Measurements from ENCODE around the gene MTM1.

Gene MTM1

DNA sequence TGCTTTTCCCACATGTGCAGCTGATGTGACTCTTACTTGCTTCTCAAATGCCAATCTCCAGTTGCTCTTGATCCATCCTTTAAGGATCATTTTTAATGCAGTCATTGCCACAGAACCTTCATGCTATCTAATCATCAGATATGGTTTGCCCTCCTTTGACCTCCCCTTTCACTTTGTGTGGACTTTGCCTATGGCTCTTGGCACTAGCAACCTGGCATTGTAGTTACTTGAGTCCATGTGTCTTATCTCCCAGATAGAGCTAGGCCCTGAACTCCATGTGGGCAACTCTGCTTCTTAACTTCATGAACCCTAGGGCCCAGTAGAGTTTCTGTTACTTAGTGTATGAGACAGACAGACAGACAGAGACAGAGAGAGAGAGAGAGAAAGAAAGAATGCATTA lies 41.6 kb downstream of the MTM1 start:
- no peak for DNase-seq

DNA sequence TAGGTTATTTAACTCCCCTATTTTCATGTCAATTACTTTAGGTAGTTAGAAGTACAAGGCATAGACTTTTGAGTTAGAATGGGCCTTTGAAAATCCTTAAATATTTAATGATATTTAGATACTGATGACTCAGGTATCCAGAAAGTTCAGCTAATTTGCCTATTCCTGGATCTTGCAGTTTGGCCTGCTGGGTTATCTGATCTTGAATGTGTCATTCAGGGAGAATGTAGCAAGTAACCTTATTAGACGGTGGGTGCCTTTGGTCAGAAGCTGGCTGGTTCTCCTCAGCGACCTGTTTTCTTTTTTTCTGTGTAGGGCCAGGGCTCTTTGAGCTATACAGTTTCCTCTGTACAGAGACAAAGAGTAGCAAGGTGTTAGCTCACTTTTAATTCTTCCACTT lies 42.0 kb downstream of the MTM1 start:
- no peak for DNase-seq

DNA sequence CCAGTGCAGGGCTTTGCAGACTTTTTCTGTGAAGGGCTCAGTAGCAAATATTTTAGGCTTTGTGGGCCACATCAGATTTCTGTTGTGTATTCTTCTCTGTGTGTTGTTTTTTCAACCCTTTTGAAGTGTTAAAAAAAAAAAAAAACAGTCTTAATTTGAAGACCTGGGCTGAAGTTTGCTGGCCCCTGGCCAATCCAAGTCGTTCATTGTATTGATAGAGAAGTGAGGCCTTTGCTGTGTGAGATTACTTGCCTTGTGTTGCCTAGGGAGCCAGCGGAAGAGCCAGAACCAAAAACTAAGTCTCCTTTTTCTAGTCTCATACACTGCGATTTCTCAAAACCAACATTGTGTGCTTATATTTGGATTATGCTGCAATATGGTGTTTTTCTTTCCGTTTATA lies 46.9 kb downstream of the MTM1 start:
- no peak for DNase-seq

DNA sequence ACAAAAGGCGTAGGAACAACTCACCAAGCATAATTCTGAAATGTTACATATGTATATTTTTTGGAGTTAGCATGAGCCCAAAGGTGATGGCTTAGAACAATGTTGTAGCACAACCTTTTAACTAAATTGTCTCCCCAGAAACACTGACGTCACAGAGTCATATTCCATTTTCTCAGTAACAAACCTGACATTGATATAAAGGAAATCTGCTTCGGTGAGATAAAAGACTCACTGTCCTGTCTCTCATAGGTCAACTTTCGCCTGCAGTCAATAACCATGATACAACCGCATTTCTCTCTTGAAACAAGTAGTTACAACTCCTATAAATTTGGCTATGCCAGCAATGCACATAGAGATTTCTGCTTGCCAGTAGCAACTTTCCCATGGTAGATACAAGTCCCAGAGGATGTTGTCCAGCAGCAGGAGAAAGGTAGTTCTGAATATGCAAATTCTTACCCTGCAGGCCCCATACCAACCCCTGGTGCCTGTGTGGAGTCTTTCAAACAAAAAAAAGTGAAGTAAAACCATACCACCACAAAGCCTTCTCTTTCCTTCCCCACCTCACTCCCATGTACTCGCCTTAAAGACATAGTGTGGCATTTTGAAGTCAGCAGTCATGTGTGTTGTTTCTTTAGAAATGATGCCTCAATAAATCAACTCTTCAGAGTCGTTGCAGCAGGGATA lies 47.9 kb downstream of the MTM1 start:
- DNase-seq: no peak

DNA sequence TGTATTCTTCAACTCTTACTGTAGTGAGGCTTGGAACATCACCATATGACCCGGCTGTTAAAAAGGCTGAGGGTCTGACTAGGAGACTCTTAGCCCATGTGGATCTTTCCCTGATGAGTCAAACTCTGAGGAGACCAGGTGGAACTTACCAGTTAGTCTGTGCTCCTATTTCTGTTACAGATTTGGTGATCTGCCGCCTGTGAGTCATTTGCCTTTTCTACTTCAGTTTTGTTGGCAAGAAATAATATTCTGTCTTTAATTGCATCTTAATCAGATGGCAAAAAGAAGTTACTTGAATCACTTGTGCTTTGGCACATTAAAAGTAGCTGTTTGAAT lies 48.4 kb downstream of the MTM1 start:
- no peak for DNase-seq

DNA sequence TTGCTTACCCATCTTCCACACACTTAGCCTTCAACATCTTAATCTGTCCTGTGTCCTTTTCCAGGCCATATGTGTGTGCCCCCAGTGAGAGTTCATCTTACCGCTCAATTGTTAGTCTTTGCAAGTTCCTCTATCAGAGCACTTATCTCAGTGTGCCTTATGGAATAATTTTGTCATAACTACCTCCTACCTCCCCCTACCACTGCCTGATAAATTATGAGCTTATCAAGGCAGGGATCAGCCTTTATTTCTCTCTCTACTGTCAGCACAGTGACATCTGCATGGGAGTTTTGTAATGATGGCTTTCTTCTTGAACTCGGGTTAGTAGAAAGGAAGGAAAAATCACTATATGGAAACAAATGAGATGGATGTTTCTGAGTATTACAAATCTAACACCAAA lies 53.2 kb downstream of the MTM1 start:
- DNase-seq: no peak

DNA sequence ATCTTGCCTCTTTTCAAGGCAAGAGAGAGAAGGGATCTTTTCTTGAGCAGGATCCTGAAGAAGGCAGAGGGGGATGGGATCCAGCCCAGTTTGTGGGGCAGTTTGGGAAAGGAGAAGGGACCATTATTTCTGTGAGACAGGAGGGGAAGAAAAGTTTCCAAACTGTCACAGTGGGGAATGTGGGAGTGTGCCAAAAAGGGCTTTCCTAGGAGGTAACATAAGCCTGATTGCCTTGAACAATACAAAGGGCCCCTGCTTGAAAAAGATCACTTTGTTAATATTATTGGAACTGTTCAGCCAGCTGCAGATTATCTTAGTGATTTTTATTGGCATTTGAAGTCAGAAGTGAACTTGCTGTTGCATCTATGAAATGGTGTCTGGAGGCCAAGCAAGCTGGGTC lies 55.2 kb downstream of the MTM1 start:
- no peak for DNase-seq

DNA sequence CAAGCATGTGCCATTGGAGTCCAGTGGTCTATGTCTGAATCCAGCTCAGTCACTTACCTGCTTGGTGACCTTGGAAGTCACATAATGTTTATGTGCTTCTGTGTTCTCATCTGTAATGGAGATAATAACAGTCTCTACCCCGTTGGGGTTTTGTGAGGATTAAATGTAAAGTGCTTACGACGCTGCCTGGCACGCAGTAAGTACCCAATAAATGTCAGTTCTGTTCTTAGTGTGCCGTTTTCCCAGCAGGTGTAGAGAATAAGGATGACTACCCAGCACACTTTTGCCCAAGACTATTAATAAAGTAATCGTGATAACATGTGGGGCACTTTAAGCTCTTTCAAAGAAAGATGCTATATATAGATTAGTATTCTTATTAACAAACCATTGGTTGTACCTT lies 56.7 kb downstream of the MTM1 start:
- no peak for DNase-seq

DNA sequence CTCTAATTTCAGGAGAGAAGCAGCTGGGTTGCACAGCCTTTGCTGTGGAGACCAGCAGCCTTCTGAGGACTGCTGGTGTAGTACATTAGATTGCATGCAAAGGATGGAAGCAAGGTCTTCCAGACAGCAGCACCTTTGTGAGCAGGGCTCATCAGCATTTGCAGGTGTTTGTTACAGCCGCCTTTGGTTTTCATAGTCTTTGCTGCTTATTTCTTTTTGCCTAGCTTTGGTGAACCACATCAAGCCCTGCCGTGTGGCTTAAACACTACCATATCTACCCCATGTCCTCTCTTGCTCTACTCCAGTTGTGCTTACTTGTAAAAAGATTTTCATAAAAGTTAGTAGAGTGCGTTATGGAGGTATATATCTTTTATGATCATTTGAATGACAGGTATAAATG lies 57.5 kb downstream of the MTM1 start:
- DNase-seq: no peak

DNA sequence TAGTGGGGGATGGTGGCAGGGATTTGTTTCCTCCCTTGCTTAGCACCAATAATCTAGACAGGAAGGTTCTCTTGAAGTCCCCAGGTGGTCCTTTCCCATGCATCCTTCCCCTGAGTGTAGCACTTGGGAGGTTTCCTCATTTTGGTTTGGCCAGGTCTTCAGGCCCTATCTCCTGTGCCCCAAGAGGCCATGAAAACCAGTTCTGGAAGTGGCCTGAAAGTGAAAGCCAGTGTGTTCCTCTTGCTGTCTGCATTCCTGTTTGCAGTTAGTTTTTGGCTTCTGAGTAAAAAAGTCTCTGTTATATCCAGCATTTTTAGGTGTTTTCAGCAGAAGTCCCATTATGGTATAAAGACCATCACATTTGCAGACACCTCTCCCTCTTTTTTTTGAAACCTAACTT lies 59.5 kb downstream of the MTM1 start:
- DNase-seq: no peak

DNA sequence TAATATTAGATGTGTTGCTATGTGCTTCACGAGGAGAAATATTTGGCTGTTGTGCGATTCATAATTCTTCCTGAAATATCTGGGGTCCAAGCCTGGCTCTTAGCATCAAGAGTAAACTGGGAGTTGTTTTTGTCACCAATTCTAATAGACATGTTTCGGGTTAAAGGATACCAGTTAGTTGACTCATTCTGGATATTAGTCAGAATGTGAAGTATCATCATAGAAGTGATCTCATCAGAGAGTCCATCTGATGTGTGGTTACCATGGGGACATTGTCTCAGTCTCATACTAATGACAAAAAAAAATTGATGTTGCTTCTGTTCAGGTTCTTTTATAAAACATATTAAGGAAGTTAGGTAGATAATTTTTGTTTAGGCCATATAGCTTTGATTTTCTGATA lies 67.5 kb downstream of the MTM1 start:
- DNase-seq: no peak

DNA sequence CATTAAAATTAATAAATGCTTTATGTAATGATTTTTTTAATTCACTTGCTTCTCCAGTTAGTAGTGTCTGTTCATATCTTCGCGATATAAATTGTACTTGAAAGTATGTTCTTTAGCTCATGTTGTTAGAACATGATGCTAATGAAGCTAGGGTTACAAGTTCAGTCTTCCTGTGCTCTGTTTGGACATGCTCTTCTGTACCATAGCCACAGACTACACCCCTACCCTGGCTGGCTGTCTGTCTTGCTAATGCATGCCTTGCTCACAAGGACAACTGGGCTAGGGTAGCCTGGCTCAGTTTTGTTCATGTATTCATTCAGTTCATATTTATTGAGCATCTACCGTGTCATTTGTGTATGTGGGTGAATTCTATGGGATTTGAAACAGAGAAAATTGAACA lies 74.0 kb downstream of the MTM1 start:
- no peak for DNase-seq

DNA sequence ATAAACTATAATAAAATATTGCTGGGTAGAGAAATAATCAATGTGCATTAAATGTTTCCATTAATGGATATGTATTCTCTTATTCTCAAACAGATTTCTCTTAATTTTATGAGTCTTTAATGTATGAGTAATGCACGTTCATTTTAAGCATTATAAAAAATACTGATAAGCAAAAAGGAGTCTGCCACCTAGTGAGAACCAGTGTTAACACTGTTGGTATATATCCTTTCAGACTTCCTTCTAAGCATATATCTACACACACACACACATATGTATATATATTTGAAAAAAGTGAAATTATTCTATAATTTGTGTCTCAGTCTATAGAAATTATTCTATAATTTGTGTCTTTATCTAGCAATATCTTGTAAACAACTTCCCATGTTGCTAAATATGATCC lies 74.8 kb downstream of the MTM1 start:
- no peak for DNase-seq

DNA sequence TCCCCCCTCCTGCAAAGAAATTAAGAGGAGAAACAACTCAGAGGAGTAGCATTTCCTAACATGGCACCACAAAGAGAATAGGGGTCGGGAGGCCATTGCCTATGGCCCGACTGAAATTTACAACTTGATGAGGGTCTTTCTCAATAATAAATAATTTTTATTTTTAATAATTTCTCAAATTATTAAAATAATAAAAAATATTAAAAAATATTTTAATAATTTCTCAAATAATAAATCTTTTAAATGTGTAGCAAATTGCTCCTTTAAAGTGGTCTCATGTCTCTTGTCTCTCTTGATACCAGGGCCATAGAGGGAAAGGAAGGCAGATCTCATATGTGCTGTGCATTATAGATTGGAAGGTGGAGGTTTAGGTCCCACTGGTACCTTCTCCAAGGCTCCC lies 75.5 kb downstream of the MTM1 start:
- no peak for DNase-seq

DNA sequence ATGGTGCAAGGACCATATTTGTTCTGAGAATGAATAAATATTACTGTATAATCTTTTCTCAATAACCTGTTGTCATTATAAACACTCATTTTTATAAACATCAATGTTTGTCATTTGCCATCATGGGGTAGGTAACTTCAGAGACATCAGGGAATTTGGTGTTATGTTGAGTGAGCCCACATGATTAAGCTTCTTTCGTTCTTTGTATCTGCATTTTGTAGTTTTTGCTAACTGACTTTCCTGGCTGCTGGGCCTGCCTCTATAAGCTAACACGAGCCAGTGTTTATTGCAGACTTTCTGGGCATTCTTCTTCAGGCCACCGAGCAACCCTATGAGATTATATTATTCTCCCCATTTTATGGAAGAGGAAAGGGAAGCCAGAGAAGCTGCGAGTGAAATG lies 76.0 kb downstream of the MTM1 start:
- DNase-seq: no peak

DNA sequence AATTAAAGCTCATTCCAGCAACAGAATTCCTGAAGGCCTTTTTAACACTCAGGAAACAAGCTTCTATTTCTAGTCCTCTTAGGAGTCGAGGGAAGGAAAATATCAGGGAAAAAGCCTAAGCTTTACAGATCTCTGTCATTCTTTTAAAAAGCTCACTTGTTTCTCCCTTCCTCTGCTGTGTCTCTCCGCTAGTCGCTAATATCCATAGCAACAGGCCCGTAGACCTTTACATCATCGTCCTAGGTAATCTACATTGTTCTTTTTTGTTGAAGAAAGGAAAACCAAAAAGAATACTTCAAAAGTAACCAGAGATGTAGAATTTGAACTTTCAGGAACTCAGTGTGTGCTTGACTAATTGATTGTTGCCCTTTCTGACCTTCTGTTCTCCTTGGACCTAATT lies 78.9 kb downstream of the MTM1 start:
- no peak for DNase-seq

DNA sequence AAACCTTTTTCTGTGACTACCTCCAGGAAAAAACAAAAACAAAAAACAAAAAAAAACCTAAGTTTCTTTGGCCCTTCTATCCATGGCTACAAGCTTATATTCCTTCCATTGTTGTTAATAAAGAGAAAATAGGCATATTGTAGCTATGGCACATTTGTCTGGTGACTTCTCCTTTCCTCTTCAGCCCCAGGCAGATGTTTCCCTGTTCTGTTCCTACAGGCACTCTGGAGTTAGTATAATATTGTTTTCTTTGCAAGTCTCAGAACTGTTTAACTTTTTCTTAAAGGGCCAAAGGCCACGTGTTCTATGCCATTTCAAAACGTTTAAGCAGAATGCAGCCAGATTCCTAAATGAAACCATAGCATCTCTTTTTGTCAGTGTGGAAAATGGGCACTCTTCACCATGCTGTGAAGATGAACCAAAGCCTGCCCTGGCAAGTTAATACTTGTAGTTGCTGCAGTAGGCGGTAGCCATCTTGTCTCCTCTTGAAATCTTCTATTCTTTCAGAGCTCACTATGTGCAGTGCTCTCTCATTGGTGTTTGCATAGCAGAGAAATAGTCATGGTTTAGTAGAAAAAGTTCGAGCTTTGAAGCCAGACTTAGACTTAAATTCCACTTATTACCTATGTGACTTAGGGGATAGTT lies 80.0 kb downstream of the MTM1 start:
- no peak for DNase-seq

DNA sequence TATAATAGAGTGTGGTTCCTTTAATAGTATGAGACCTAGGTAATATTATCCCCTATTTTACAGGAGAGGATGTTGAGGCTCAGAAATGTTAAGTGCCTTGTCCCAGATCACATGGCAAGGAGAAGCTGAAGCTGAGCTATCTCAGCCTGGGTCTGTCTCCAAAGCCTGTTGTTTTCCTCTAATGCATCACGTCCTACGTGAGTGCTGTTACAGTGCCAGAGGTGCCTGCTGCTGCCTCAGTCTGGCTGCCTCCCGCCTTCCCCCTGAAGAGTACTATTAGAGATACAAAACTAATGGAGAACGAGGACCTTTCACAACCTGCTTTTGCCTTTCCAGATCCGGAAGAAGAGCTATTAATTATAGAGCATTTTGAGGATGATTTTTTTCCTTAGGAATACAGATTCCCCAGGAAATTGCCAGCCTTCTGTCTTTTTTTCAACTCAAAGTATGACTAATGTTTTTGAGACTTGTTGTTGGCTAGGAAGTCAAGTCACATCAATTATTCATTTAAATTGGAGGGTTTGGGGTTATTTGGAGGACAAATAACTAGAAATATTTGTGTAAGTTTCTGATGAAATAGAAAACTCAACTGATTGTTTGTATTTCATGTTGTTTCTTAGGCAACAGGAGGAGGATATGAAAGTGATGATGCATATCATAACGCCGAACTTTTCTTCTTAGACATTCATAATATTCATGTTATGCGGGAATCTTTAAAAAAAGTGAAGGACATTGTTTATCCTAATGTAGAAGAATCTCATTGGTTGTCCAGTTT lies 80.9 kb downstream of the MTM1 start:
- no peak for DNase-seq

DNA sequence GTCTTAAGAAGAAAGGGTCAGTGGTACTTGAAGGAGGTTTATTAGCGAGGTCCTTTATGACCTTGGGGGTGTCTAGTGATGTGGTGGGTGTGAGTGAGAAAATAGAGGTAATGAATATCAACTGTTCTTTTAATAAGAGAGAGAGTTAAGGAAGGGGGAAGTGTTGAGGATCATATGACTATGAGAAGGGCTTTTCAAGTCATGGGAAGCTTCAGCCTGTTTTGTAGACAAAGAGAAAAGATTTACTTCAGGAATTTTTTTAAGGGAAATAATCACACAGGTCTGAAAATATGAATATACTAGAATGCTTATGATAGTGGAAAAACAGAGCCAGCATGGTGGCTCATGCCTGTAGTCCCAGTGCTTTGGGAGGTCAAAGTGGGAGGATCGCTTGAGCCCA lies 83.5 kb downstream of the MTM1 start:
- no peak for DNase-seq

DNA sequence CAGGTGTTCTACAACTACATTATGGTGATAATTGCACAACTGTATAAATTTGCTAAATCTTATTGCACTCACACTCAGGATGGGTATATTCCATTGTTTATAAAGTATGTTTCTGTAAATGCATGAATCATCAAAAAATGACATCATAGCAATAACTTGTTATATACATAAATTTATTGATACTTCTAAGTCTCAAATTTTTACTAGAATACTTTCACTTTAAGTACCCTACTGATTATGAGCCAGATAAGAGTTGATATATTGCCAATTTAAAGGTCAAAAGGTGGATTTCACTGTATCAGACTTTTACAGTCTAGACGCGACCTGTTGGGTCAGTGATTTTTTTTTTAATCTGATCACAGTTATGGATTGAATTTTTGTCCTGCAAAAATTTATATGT lies 87.4 kb downstream of the MTM1 start:
- no peak for DNase-seq

DNA sequence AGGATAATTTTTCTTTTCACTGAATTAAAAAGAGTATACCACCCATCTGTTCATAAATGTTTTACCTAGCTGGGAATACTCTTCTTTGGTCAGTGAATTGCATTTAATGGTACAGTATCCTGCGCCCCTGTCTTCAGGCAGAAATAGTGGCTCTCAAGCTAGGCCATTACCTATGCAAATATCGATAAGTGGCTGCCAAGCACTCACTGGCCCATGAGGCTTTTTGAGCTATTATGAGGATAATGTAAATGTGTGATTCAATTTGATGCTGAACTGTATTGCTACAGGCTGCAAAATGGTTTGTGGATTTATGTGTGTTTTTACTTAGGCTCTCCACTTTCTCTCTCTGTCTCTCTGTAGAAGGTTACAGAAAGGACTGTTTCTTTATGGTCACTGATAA lies 94.7 kb downstream of the MTM1 start:
- DNase-seq: no peak

DNA sequence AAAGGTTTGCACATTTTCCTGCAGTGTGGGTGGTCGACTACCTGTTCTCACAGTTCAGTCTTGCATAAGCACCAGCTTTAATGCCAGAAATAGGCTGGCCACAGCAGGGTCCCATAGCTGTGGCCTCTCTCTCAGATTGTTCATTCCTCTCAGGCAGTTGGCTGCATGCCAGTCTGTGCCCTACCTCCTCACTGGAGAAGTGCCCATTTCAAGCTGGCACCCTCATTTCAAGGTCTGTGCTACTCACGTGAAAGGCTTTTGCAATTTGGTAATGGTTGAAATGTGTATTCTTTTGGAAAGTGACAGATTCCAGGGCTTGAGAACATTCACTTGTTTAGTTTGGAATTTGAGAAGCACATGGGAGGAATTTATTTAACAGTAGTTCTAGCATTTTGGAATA lies 95.9 kb downstream of the MTM1 start:
- no peak for DNase-seq

DNA sequence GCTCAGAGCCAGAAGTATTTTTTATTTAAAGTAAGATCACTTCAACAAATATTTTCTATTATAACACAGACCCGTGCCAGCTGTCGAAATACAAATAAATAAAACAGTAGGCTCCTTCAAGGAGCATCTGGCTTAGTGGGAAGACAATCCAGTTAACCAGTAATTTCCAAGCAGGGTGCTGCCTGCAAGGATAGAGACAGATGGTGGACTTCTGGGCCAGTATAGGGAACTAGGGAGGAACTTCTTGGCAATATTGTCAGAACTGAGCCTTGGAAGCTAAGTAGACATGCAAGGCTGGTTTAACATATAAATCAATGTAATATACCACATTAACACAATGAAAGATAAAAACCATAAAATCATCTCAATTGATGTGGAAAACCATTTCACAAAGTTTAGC lies 107.8 kb downstream of the MTM1 start:
- no peak for DNase-seq

DNA sequence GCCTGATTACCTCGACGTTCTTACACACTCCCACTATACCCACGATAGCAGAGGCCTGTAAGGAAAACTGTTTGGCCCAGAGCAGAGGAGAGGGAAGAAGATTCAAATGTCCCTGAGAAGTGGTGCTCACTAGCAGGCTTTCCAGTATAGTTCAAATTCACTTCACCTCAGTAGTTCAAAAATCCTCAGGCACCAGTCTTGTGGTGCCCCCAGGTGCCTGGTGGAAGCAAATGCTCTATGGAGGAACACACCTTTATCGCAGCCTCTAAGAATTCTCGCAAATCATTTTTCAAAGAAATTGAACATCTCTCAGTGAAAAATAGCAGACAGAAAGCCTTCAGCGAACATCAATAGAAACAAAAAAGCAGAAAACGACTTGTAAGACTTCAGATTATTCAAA lies 112.6 kb downstream of the MTM1 start:
- DNase-seq: no peak

DNA sequence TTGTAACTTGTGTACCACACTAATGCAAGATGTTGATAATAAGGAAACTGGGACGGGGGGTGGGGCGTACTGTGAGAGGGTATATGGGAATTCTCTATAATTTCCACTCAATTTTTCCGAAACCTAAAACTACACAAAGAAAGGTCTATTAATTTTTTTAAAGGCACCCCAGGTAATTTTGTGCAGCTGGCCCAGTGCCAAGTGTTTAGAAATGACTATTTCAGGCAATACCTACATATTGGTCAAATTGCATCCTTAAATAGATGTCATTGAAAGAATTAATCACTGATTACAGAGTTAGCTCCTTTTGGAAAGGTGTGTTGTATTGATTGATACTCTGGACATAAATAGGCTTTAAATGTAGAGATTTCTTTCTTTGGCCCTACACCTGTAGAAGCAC lies 114.7 kb downstream of the MTM1 start:
- no peak for DNase-seq
